GM19351 (cell line): Measurements from ENCODE around the gene ANGPT4.
"Not testable (repeated sequence)": the region's sequence is repeated elsewhere in the genome, so short reads cannot be mapped to it uniquely, and the experiment has no call there.

Source experiments
- ATAC-seq: cut with Tn5 transposase; IDR thresholded peaks from one replicate; pipeline ENCODE4 v1.9.1; 2021; ENCODE audit warnings: mild to moderate bottlenecking, moderate library complexity; ENCODE audit not compliant: unreplicated experiment

The ANGPT4 gene

GRCh38 chr20:828987-829386, 87.1 kb downstream of the ANGPT4 start:
- ATAC-seq: no peak

GRCh38 chr20:827981-828380, 88.2 kb downstream of the ANGPT4 start:
- not testable (repeated sequence) for ATAC-seq

- ATAC-seq: no peak
Observed at GRCh38 chr20:826695-827323, 89.3 kb downstream of the ANGPT4 start.

- no peak for ATAC-seq
Observed at GRCh38 chr20:825710-826421, 90.3 kb downstream of the ANGPT4 start.

- no peak for ATAC-seq
Observed at GRCh38 chr20:824916-825315, 91.2 kb downstream of the ANGPT4 start.

GRCh38 chr20:824490-824889, 91.6 kb downstream of the ANGPT4 start:
- ATAC-seq: no peak

GRCh38 chr20:823574-823902, 92.6 kb downstream of the ANGPT4 start:
- ATAC-seq: no peak

GRCh38 chr20:822651-823573, 93.2 kb downstream of the ANGPT4 start:
- ATAC-seq: no peak

- no peak for ATAC-seq
Observed at GRCh38 chr20:821731-822065, 94.4 kb downstream of the ANGPT4 start.

GRCh38 chr20:821046-821730, 94.9 kb downstream of the ANGPT4 start:
- ATAC-seq: no peak

GRCh38 chr20:820323-820953, 95.7 kb downstream of the ANGPT4 start:
- no peak for ATAC-seq
